Adrenal gland (tissue), 5 donors: Measurements from ENCODE around the gene CLCF1.

ENCODE experiments used
- POLR2A ChIP-seq, 2 donors: fragments of 450-650 bp; IDR thresholded peaks; one replicate each; pipeline ENCODE4 v1.6.1; 2017; ENCODE audit warnings: antibody characterized with exemption in 2 of 2, mild to moderate bottlenecking in 2 of 2, moderate library complexity in 1 of 2
- TF ChIP-seq, protein P1 (sequence below), 6 experiments: fragments of 450-650 bp in 4 of 6; fragments of 200-600 bp in 2 of 6; sonication (generic) in 1 of 6; IDR thresholded peaks; 1 replicate in 5 of 6; 2 replicates in 1 of 6; pipeline versions ENCODE4 v1.5.1 to v1.8.0; 2016 to 2021; ENCODE audit warnings: antibody characterized with exemption in 6 of 6, mild to moderate bottlenecking in 2 of 6, moderate library complexity in 1 of 6
- donor health status: DM: no; HTN: no; CAD: no.

DNA sequence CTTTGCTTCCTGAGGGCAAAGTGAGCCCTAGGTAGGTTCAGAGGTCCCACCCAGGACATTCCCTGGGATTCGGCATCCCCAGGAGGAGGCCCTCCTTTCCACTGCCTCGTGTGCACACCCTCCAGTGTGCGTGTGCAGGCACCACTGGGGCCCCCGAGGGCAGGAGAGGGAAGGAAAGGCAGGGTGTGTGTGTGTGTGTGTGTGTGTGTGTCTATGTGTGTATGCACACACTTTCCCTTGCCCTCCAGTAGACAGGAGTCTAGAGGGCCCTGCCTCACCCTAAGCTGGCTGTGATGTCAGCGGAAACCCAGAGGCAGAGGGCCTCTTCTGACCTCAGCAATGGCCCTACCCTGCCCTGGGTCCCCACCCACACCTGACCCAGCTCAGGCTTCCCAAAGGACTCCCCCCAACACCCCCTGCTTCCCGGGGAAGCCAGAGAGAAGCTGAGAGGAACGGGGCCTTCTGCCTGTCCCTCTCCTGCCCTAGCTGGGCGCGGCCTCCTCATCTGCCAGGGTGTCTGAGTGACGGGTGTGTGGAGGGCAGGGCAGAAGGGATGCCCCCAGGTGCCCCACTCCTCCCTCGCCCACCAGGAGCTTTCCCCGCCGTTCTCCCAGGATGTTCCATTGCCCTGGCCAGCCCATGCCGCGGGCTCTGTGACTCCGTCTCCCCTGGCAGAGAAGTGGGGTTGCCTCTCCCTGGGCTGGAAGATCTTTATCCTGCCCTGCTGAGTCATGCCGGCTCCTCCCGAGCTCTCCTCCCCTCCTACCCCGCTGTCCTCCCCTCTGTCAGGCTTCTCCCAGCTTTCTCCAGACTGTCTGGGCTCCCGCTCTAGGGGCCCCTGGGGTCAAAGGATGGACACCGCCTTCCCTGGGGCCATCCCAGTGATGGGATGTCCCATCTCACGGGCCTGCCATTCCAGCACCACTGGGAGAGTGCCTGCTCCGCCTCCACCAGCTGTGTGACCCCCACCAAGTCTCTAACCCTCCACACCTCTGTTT is 6.0 kb upstream of the CLCF1 start:
- TF ChIP-seq, protein P1, sequence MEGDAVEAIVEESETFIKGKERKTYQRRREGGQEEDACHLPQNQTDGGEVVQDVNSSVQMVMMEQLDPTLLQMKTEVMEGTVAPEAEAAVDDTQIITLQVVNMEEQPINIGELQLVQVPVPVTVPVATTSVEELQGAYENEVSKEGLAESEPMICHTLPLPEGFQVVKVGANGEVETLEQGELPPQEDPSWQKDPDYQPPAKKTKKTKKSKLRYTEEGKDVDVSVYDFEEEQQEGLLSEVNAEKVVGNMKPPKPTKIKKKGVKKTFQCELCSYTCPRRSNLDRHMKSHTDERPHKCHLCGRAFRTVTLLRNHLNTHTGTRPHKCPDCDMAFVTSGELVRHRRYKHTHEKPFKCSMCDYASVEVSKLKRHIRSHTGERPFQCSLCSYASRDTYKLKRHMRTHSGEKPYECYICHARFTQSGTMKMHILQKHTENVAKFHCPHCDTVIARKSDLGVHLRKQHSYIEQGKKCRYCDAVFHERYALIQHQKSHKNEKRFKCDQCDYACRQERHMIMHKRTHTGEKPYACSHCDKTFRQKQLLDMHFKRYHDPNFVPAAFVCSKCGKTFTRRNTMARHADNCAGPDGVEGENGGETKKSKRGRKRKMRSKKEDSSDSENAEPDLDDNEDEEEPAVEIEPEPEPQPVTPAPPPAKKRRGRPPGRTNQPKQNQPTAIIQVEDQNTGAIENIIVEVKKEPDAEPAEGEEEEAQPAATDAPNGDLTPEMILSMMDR (IDR thresholded peaks at IDR 0.05), result no peak
- no peak for TF ChIP-seq POLR2A (IDR thresholded peaks at IDR 0.05)
